ENCODE measurements around the gene DRD4.
A peak's percentile ranks its signal among the peaks of the same experiment; 100 is the strongest.

DRD4 gene

GRCh38 chr11:610146-610801 is 26.8 kb upstream of the DRD4 start:
- DNase-seq: no peak

- DNase-seq: no peak
Observed at GRCh38 chr11:611001-611996, 25.8 kb upstream of the DRD4 start.

- DNase-seq: no peak
Observed at GRCh38 chr11:612201-612960, 24.7 kb upstream of the DRD4 start.

GRCh38 chr11:612961-613300 is 24.1 kb upstream of the DRD4 start:
- no peak for DNase-seq

- no peak for DNase-seq
Observed at GRCh38 chr11:613369-613968, 23.6 kb upstream of the DRD4 start.

GRCh38 chr11:614021-614622 is 22.9 kb upstream of the DRD4 start:
- no peak for DNase-seq

- DNase-seq: no peak
Observed at GRCh38 chr11:614623-615503, 22.2 kb upstream of the DRD4 start.

- peak; percentile 13 for DNase-seq
Observed at GRCh38 chr11:615504-616319, 21.4 kb upstream of the DRD4 start, which contains the start of gene IRF7. TSS of gene IRF7 (minus strand) at chr11:615950. CDS start at chr11:615364, 586 bp downstream.

- DNase-seq: no peak
Observed at GRCh38 chr11:616320-617198, 20.5 kb upstream of the DRD4 start.

GRCh38 chr11:617199-617911 is 19.7 kb upstream of the DRD4 start:
- DNase-seq: no peak

GRCh38 chr11:617912-618682 is 19.0 kb upstream of the DRD4 start:
- no peak for DNase-seq

GRCh38 chr11:618856-619627 is 18.0 kb upstream of the DRD4 start:
- DNase-seq: no peak

- no peak for DNase-seq
Observed at GRCh38 chr11:619628-620050, 17.4 kb upstream of the DRD4 start.

- no peak for DNase-seq
Observed at GRCh38 chr11:620201-620600, 16.9 kb upstream of the DRD4 start.

GRCh38 chr11:620935-621814 is 15.9 kb upstream of the DRD4 start:
- DNase-seq: no peak

GRCh38 chr11:621838-622237 is 15.2 kb upstream of the DRD4 start:
- DNase-seq: no peak
